ENCODE data around the gene RXRB.

RXRB gene

DNA sequence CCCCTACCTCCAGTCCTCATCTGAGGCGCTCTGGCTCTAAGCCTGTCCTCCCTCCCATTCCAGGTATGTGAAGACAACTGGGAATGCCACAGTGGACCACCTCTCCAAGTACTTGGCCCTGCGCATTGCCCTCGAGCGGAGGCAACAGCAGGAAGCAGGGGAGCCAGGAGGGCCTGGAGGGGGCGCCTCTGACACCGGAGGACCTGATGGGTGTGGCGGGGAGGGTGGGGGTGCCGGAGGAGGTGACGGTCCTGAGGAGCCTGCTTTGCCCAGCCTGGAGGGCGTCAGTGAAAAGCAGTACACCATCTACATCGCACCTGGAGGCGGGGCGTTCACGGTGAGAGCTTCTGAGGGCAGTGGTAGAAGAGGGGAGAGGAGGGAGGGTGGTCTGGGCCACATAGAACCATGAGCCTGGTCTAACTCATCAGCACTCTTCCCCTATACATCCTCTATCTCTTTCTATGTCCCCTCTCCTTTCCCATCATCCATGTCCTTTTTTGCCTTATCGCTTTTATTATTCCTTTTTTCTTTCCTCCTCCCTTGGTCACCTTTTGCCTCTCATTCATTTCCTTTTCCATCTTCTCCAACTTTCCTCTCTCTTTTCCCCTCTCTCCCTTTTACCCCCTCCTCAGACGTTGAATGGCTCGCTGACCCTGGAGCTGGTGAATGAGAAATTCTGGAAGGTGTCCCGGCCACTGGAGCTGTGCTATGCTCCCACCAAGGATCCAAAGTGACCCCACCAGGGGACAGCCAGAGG is 11.4 kb upstream of the RXRB start:
- DNase-seq = no peak

DNA sequence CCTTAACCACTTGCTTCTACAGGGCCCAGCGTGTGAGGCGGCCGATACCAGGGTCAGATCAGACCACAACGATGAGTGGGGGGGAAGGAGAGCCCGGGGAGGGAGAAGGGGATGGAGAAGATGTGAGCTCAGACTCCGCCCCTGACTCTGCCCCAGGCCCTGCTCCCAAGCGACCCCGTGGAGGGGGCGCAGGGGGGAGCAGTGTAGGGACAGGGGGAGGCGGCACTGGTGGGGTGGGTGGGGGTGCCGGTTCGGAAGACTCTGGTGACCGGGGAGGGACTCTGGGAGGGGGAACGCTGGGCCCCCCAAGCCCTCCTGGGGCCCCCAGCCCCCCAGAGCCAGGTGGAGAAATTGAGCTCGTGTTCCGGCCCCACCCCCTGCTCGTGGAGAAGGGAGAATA is 10.7 kb upstream of the RXRB start:
- no peak for DNase-seq

DNA sequence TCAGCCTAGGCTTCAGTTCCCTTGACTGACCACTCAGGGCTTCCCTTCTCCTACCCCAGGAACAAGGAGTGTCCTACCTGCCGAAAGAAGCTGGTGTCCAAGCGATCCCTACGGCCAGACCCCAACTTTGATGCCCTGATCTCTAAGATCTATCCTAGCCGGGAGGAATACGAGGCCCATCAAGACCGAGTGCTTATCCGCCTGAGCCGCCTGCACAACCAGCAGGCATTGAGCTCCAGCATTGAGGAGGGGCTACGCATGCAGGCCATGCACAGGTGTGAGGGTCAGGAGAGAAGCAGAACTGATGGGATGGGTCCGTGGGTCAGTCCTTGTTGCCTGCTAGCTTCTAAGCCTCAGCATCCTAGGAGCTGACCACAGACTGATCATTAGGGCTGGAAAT is 9.4 kb upstream of the RXRB start:
- no peak for DNase-seq

DNA sequence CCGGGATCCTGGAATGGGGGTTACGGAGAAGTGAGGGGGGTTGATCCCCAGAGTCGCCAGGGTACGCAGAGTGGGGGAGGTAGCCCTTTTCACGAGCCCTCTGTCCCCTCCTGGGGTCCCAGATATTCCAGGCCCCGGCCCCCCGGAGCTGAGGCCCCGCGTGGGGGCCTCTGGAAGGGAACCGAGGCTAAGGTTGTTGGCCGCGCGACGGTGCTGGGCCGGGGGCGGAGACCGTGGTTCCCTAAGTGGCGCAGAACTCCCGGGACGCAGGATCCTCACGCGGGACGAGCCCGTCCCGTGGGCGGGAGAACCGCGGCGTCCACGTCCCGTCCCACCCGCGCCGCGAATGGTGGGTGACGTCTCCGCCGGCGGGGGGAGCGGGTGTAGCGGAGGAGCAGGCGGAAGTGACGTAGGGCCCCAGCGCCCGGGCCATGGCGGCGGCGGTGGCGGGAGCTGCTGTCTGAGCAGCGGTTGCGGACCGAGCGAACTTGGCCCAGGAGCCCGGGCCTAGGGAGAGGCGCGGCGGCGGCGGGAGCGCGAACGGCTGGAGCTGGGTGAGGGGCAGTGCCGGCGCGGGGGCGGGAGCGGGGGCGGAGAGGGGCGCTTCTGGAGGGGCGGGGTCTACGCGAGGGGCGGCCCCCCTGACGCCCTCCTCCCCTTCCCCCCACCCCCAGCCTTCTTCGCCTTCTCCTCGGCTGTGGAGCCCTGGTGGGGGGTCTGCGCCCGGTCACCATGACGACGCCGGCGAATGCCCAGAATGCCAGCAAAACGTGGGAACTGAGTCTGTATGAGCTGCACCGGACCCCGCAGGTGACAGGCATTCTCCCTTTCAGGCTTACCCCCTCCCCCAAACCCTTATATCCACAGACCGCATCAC is 7.9 kb upstream of the RXRB start, which contains the start of gene RING1:
Gene RING1, plus strand, starts transcription at position 410 of the 877 bp plus-strand sequence. Its CDS starts 323 bp downstream, at position 733.
- DNase-seq = peak; percentile 73

DNA sequence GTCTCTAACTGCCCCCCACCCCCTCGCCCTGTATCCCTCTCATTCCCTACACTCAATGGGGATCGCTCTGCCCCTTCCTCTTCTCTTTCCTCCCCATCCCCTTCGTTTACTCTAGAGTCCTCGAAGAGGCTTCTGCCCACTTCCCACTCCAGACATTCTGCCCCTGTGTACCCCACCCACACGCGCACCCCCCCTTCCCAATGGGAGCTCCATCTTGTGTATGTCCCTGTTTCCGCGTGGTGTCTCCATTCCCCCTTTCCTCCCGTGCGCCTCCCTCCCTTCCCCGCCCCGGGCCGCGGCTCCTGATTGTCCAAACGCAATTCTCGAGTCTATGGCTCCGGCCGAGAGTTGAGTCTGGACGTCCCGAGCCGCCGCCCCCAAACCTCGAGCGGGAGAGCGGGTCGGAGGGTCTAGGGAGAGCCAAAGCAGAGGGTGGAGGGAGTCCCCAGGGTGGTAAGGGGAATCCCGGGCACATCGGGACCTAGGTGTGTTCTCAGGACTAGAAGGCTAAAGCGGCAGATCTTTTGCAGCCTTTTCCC is 7.2 kb upstream of the RXRB start:
- DNase-seq = peak; percentile 40

DNA sequence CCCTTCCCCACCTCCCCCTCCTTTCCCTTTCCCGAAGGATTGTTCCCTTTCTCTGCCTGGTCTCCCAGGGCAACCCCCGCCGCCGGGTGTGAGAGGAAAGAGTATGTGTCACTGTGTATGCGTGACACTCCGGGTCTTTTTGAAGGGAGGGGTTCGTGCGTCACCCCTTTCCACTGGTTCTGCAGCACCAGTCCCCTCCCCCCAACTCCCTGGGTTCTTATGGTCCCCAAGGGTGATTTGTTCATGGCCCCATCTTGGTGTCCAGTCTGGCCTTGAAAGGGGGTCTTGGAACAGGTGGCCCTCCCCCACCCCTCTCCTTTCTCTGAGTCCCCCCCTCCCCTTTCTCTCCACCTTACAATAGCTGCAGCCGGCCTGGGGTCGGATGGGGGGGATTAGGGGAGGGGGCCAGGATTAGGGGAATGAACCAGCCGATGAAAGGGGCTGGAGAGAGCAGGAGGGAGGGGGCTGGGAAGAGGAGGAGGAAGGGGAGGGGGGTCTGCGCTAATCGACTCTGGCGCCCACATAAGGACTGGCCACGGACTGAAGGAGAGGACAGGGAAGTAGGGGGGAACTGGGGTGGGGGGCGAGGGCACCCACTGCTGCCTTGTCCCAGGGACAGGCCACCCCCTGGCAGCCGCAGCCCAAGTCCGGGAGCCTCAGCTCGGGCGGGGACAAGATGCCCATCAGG is 6.5 kb upstream of the RXRB start:
- no peak for DNase-seq

DNA sequence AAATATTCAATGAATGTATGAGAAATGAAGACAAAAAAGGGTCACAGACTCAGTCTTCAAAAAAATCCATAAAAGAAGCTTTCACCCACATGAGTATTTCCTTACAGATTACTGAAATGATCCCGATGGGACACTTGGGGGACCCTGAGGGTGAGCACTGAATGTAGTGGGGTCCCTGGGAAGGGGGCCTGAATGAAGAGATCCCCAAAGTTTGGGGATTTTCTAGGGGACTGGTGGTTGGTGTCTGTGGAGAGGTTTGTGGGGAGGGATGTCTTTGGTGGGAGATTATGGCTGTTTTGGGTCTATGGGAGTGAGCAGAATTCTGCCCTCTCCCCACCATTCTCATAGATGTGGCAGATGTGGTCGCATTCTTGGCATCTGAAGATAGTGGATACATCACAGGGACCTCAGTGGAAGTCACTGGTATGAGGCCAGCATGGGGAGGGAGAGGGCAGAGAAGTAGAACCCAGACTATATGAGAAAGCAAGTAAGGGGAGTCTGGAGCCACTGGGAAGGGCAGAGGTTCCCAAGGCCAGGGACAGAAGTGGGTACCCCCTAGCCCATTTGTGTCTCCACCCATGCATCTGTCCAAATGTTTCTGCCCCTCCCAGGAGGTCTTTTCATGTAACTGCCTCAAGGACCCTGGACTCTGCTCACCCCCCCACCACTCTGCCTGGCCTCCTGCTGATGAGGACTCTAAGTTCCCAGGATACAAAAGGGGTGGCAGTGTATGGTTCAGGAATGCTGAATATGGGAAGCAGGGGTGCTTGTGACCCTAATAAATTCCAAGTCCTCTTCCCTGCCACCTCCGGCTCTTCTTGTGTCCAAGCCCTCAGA is 5.8 kb upstream of the RXRB start:
- no peak for DNase-seq

DNA sequence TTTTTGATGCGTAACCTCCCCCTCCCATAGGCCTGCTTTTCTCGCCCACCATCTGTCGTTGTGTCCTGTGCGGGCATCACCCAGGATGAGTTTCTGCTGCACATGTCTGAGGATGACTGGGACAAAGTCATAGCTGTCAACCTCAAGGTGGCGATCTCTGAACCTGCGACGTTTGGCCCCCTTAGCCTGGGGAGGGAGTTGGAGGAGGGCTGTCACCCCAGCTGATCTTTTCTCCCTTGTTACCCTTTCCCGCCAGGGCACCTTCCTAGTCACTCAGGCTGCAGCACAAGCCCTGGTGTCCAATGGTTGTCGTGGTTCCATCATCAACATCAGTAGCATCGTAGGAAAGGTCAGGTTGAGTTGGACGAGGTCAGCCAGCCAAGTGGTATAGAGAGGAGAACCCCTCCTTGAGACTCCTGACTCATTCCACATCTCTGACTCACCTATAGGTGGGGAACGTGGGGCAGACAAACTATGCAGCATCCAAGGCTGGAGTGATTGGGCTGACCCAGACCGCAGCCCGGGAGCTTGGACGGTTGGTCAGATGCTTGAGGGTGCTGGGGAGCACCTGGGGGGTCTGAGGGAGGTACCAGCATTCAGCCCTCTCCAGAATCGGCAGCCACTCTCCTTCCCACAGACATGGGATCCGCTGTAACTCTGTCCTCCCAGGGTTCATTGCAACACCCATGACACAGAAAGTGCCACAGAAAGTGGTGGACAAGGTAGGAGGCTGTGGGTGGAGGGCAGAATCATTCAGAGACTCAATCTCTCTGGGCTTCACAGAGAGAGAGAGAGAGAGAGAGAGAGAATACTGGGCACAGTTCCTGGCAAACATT is 4.9 kb upstream of the RXRB start:
- no peak for DNase-seq

DNA sequence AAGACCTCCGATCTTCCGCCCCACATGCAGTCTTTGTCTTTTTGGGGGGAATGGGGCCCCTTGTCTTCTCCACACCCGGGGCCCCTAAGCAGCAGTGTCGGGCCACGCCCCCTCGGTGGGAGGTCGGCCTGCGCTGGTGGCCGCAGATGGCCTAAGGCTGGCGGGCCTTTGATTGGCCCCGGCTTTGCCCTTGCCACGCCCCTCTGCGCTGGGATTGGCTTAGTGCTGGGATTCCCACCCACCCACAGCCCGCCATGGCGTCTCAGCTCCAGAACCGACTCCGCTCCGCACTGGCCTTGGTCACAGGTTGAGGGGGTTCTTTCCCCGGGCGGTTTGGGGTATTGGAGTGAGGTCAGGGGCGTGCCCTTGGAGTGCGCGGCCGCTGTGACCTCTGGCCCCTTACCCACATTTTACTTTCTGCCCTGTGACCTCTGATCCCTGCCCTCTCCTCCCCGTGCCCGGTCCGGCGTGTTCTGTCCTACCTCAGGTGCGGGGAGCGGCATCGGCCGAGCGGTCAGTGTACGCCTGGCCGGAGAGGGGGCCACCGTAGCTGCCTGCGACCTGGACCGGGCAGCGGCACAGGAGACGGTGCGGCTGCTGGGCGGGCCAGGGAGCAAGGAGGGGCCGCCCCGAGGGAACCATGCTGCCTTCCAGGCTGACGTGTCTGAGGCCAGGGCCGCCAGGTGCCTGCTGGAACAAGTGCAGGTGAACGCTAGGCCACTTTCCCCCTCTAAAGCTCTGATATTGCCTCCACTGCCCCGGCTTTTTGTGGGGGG is 4.1 kb upstream of the RXRB start, which contains the start of gene HSD17B8:
Gene HSD17B8, plus strand, starts transcription at position 241 of the 776 bp plus-strand sequence. Its CDS starts 14 bp downstream, at position 255.
- peak; percentile 88 for DNase-seq

DNA sequence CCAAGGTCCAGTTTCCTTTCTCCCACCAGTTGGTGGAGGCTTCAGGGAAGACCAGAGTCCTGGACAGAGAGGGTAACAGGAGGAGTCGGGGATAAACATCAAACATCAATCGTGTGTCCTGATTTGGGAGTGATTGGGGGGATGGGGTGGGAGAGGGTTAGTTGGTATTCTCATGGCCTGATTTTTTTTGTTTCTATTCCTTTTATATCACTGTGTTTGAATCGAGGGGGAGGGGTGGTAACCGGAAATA is 3.6 kb upstream of the RXRB start:
- no peak for DNase-seq

DNA sequence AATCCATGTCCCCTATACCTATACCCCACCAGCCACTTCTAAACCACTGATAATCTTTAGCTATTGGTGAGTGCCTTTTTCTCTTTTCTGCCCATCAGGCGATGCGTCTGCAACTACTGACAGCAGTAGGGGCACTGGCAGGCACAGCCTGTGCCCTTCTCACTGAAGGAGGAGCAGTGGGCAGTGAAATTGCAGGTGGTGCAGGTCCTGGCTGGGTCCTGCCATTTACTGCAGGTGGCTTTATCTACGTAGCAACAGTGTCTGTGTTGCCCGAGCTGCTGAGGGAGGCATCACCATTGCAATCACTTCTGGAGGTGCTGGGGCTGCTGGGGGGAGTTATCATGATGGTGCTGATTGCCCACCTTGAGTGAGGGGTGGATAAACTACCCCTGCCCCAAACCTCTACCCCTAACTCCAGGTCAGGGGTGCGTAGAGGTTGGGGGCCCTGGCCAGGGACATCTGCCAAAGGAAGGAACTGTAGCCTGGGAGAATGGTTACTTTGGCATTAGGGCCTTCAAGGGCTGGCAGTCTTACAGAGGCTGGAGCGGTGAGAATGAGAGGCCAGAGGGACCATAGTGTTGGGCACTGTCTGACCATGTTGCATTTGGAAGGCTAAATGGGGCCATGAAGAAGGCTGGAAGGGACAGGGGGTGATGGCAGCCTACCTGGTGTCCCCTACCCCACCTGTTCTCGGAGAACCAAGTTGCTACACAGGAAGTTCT is 3.1 kb upstream of the RXRB start:
- no peak for DNase-seq

DNA sequence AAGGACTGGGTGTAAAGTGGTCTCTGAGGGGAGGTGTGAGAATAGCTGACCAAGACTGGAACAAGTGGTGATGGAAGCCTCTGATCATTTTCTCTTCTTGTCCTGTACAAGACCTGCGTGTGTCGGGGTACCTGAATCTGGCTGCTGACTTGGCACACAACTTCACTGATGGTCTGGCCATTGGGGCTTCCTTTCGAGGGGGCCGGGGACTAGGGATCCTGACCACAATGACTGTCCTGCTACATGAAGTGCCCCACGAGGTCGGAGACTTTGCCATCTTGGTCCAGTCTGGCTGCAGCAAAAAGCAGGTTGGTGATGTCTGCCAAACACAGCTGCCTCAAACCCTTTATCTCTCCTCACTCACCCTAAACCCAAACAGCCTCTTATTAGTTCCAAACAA is 2.3 kb upstream of the RXRB start:
- DNase-seq = no peak

DNA sequence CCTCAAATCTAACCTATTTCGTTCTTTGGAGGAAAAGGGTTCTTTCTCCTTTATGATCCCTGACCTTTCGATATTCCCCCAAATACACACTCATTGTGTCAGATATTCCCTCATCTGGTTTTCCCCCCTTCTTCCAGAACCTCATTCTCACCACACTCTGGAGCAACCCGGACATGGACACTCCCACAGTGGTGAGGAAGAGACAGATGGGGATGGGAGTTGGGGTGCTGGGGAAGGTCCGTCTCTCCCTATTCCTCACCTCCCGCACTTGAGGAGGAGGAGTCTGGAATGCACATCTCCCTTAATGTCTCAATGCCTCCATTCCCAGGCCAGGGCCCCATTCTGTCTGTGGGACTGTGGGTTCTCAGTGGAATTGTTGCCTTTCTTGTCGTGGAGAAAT is 1.5 kb upstream of the RXRB start:
- no peak for DNase-seq

DNA sequence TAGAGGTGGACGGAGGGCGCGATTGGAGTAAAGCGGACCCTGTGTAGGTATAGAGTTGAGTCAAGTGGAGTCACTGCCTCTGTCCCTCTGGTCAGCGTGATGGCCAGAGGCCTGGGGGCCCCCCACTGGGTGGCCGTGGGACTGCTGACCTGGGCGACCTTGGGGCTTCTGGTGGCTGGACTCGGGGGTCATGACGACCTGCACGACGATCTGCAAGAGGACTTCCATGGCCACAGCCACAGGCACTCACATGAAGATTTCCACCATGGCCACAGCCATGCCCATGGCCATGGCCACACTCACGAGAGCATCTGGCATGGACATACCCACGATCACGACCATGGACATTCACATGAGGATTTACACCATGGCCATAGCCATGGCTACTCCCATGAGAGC is 681 bp upstream of the RXRB start:
- no peak for DNase-seq

DNA sequence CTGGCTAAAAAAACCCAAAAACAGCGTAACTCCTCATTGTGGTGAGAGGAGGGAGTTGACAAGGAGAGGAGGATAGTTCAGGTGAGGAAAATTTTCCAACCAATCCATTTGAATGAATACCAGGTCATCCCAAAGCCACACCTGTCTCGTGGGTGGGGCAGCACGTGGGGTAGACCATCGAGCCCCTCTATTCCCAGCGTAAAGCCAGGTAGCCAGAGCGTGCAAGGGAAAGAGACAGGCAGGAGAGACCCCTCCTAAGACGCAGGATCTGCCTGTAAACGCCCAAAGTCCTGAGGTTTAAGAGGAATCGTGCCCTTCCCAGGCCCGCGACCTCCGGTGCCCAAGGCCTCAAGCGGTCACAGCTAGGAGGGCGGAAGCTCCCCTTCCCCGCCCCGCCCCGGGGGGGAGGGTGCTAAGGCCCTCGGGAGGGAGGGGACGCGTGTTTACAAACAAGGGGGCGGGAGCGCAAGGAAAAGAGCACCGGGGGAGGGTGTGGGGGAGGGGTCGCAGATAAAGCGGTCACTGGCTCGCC is 712 bp downstream of the RXRB start:
- DNase-seq = peak; percentile 74

DNA sequence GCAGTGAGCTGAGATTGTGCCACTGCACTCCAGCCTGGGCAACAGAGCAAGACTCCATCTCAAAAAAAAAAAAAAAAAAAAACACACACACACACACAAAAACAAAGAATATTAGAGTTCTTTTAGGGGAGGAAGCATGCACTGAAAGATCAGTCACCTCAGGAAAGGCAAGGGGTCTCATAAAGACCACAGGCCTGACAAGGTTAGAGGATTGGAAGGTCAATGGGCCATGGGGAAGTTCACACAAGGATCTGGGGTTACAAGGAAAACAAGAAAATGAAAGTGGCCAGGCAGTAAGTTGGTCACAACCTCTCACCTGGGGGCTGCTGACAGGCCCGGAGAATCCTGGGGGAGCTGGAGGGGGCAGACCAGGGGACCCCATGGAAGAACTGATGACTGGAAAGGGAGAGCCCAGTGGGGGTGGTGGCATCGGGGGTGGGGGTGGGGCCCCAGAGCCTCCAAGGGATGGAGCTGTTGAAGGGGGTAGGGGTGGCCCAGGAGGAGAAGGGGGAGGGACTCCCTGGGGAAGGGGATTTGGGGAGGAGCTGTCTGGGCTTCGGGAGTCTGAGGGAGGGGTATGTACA is 1.5 kb downstream of the RXRB start:
- DNase-seq = no peak

DNA sequence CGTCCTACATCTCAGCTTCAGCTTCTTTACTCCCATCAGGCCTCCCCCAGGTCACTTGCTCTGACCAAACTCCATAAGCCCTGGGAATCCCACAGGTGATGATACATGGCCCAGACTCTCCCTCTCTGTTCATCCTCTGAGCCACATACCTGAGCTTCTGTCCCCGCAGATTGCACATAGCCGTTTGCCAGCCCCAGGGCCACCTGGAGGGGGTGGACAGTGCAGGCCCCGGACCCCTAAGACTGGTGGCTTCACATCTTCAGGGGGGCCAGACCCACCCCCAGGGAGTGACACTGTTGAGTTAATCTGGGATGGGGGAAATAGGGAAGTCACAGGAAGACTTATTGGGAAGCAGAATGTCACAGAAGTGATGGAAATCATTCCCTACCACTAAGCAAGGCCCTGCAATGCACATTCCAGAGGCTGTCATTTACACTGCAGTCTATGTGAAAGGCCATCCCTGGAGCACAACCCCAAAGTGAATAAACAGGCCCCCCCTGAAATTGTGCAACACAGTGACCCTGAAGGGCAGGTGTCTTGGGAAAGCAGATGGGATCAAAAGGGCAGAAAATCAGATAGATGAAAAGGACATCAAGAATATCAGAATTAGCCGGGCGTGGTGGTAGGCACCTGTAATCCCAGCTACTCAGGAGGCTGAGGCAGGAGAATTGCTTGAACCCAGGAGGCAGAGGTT is 2.2 kb downstream of the RXRB start:
- no peak for DNase-seq

DNA sequence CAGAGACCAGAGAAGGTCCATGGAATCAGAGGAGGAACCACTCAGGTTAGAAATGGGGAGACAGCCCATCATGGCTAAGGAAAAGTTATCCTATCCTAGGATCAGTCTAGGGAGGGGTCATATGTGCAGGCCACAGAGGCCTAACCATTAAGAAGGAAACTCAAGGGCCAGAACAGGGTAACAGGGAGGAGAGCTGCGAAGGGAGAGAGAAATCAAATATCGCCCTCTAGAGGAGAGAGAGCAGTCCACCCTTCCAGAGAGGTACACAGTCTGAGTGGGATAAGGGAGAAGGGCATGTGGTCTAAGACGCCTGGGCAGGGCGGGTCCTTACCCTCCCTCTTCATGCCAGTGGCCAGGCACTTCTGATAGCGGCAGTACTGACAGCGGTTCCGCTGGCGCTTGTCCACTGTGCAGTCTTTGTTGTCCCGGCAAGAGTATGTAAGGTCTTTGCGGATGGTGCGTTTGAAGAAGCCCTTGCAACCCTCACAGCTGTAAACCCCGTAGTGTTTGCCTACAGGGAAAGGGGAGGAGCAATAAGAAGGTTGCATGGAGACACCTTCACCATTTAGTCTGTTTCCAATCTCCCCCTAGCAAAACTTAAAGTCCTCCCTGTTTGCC is 2.9 kb downstream of the RXRB start:
- DNase-seq = peak; percentile 85

Measured in NCI-H2227 treated with DMSO at 0.1 percent for 48 hours (cell line).